Mucosa of gallbladder (tissue), 1 donor: ENCODE results near the gene CCSER1. TPM values are rescaled to one million over a fixed set of nuclear protein-coding genes. Genes with fewer than 3 reads are reported as not detected.

ENCODE experiments used
- DNase-seq: peaks from one replicate; pipeline ENCODE4 v3.0.0-alpha.2; 2020; ENCODE audit warnings: low spot score
- total RNA-seq: library from RNA; stranded (reverse); gene quantifications from one replicate; pipeline ENCODE4 v1.2.1, GENCODE V29; 2021
- donor health status: DM: no; HTN: no; CAD: no.

The CCSER1 gene
- total RNA-seq, 1 donor from 2014 or later, result 5.4 TPM

GRCh38 chr4:90570615-90571014 is 443.4 kb downstream of the CCSER1 start:
- no peak for DNase-seq

- DNase-seq, result no peak
These were observed 445.8 kb downstream of the CCSER1 start for GRCh38 chr4:90572996-90573395.

GRCh38 chr4:90575371-90575770 is 448.2 kb downstream of the CCSER1 start:
- no peak for DNase-seq

- no peak for DNase-seq
These were observed 453.1 kb downstream of the CCSER1 start for GRCh38 chr4:90580326-90580725.

GRCh38 chr4:90582087-90582486 is 454.9 kb downstream of the CCSER1 start:
- no peak for DNase-seq

- DNase-seq, result no peak
These were observed 456.9 kb downstream of the CCSER1 start for GRCh38 chr4:90584051-90584450.

- no peak for DNase-seq
These were observed 458.8 kb downstream of the CCSER1 start for GRCh38 chr4:90585961-90586360.

GRCh38 chr4:90586799-90587198 is 459.6 kb downstream of the CCSER1 start:
- no peak for DNase-seq

- DNase-seq, result no peak
These were observed 470.7 kb downstream of the CCSER1 start for GRCh38 chr4:90597927-90598326.

- no peak for DNase-seq
These were observed 471.5 kb downstream of the CCSER1 start for GRCh38 chr4:90598741-90599140.

- no peak for DNase-seq
These were observed 475.5 kb downstream of the CCSER1 start for GRCh38 chr4:90602726-90603125.

GRCh38 chr4:90603540-90603939 is 476.3 kb downstream of the CCSER1 start:
- DNase-seq, result no peak

GRCh38 chr4:90606781-90607180 is 479.6 kb downstream of the CCSER1 start:
- DNase-seq, result no peak

GRCh38 chr4:90614371-90614770 is 487.2 kb downstream of the CCSER1 start:
- no peak for DNase-seq

GRCh38 chr4:90621080-90621479 is 493.9 kb downstream of the CCSER1 start:
- DNase-seq, result no peak

GRCh38 chr4:90624781-90625180 is 497.6 kb downstream of the CCSER1 start:
- no peak for DNase-seq

- no peak for DNase-seq
These were observed 514.8 kb downstream of the CCSER1 start for GRCh38 chr4:90641861-90642599.

- no peak for DNase-seq
These were observed 516.0 kb downstream of the CCSER1 start for GRCh38 chr4:90643156-90643555.

- DNase-seq, result no peak
These were observed 521.1 kb downstream of the CCSER1 start for GRCh38 chr4:90648311-90648710.

- DNase-seq, result no peak
These were observed 521.6 kb downstream of the CCSER1 start for GRCh38 chr4:90648791-90649190.

GRCh38 chr4:90660672-90661071 is 533.5 kb downstream of the CCSER1 start:
- no peak for DNase-seq

- no peak for DNase-seq
These were observed 543.0 kb downstream of the CCSER1 start for GRCh38 chr4:90670183-90670582.

- no peak for DNase-seq
These were observed 562.5 kb downstream of the CCSER1 start for GRCh38 chr4:90689739-90690138.

- DNase-seq, result no peak
These were observed 568.2 kb downstream of the CCSER1 start for GRCh38 chr4:90695411-90695810.
